Measurements from ENCODE around the gene URI1.
"Not testable (repeated sequence)": the region's sequence is repeated elsewhere in the genome, so short reads cannot be mapped to it uniquely, and the experiment has no call there.

DNA sequence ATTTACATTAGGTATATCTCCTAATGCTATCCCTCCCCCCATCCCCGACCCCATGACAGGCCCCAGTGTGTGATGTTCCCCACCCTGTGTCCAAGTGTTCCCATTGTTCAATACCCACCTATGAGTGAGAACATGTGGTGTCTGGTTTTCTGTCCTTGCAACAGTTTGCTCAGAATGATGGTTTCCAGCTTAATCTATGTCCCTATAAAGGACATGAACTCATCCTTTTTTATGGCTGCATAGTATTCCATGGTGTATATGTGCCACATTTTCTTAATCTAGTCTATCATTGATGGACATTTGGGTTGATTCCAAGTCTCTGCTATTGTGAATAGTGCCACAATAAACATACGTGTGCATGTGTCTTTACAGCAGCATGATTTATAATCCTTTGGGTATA is 26.2 kb upstream of the URI1 start:
- not testable (repeated sequence) for TF ChIP-seq CTCF (optimal IDR thresholded peaks at IDR 0.05 in 1 of 3, IDR thresholded peaks at IDR 0.05 in 1 of 3, conservative IDR thresholded peaks at IDR 0.05 in 1 of 3; ENCODE audit: extremely low read depth in 1 of 3, insufficient read depth in 2 of 3, low read length in 3 of 3); EZH2 (IDR thresholded peaks at IDR 0.05; ENCODE audit: low read length)

All from keratinocyte (primary cell).